ENCODE measurements around the gene NUP210L.

Gene NUP210L

GRCh38 chr1:154186852-154187501 is 32.1 kb upstream of the NUP210L start:
- TF ChIP-seq TRIM28 (IDR thresholded peaks at IDR 0.05; ENCODE audit: borderline replicate concordance, low read length) (peak; percentile 88), ZNF600 (tag by site-specific recombination; IDR thresholded peaks at IDR 0.05) (peak; percentile 14; the same call in 1 of the 2 replicates), SCRT2 (tag by site-specific recombination; IDR thresholded peaks at IDR 0.05) (peak; percentile 96), SCRT1 (tag by site-specific recombination; IDR thresholded peaks at IDR 0.05; ENCODE audit: borderline replicate concordance) (peak; percentile 97), ZNF211 (tag by site-specific recombination; IDR thresholded peaks at IDR 0.05; ENCODE audit: low read depth) (no peak), WT1 (tag by site-specific recombination; IDR thresholded peaks at IDR 0.05) (peak; percentile 83), OSR2 (tag by site-specific recombination; IDR thresholded peaks at IDR 0.05) (peak; percentile 53; the same call in 1 of the 2 replicates), SP7 (tag by site-specific recombination; IDR thresholded peaks at IDR 0.05) (0 out of 2 replicates have a peak, but pooled peaks have one; percentile 26), ZNF585B (tag by site-specific recombination; IDR thresholded peaks at IDR 0.05) (no peak), ELK4 (IDR thresholded peaks at IDR 0.05; ENCODE audit: borderline replicate concordance, low read depth, low read length) (no peak), ZBTB6 (tag by site-specific recombination; IDR thresholded peaks at IDR 0.05) (no peak), ZNF335 (tag by site-specific recombination; conservative IDR thresholded peaks at IDR 0.05) (0 out of 2 replicates have a peak, but pooled peaks have one; percentile 4), ZNF558 (tag by site-specific recombination; IDR thresholded peaks at IDR 0.05) (peak; percentile 61; the same call in 1 of the 2 replicates), PRDM10 (tag by site-specific recombination; IDR thresholded peaks at IDR 0.05) (0 out of 2 replicates have a peak, but pooled peaks have one; percentile 10), ZNF623 (tag by site-specific recombination; IDR thresholded peaks at IDR 0.05) (no peak), ZNF23 (tag by site-specific recombination; IDR thresholded peaks at IDR 0.05; ENCODE audit: borderline replicate concordance) (no peak)
- TF ChIP-seq, protein P1, sequence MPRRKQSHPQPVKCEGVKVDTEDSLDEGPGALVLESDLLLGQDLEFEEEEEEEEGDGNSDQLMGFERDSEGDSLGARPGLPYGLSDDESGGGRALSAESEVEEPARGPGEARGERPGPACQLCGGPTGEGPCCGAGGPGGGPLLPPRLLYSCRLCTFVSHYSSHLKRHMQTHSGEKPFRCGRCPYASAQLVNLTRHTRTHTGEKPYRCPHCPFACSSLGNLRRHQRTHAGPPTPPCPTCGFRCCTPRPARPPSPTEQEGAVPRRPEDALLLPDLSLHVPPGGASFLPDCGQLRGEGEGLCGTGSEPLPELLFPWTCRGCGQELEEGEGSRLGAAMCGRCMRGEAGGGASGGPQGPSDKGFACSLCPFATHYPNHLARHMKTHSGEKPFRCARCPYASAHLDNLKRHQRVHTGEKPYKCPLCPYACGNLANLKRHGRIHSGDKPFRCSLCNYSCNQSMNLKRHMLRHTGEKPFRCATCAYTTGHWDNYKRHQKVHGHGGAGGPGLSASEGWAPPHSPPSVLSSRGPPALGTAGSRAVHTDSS (tag by site-specific recombination; IDR thresholded peaks at IDR 0.05) = no peak

GRCh38 chr1:154186177-154186576 is 31.3 kb upstream of the NUP210L start:
- no peak overlapping the region for H3K4me3 ChIP-seq (ENCODE audit: low read depth, low read length)
- ChIA-PET CTCF (interaction anchor here (0.8 kb wide), 2 partner anchors 9 to 86 kb away, joined by 4 to 5 read pairs; partner anchors contain the start of gene HAX1), POLR2A (no interaction called here)
- H3K4me1 ChIP-seq (ENCODE audit: control insufficient read depth, insufficient read depth, low read length) = peaks cover 10% of the 10 kb centered on the region; the same call in 1 of the 2 replicates
- H3K36me3 ChIP-seq (ENCODE audit: control insufficient read depth in 2 of 2, insufficient read depth in 1 of 2, low read length in 2 of 2) = no peaks in the 10 kb centered on the region
- H3K9me3 ChIP-seq (ENCODE audit: control insufficient read depth, insufficient read depth, low read depth, low read length) = no peaks in the 10 kb centered on the region
- no peak overlapping the region for H3K27ac ChIP-seq (ENCODE audit: extremely low read depth, low read depth, low read length)
- TF ChIP-seq ZBTB48 (tag by site-specific recombination; IDR thresholded peaks at IDR 0.05) (peak; percentile 31; the same call in 1 of the 2 replicates), ZNF394 (tag by site-specific recombination; IDR thresholded peaks at IDR 0.05; ENCODE audit: borderline replicate concordance) (no peak), ZNF2 (tag by site-specific recombination; IDR thresholded peaks at IDR 0.05) (peak; percentile 59), ZNF654 (tag by site-specific recombination; IDR thresholded peaks at IDR 0.05; ENCODE audit: low read depth) (peak; percentile 82), SP2 (tag by site-specific recombination; IDR thresholded peaks at IDR 0.05) (no peak), ZBTB44 (tag by site-specific recombination; IDR thresholded peaks at IDR 0.05) (peak; percentile 27; the same call in 1 of the 2 replicates), ZNF549 (tag by site-specific recombination; IDR thresholded peaks at IDR 0.05) (no peak)
- TF ChIP-seq, protein P2, sequence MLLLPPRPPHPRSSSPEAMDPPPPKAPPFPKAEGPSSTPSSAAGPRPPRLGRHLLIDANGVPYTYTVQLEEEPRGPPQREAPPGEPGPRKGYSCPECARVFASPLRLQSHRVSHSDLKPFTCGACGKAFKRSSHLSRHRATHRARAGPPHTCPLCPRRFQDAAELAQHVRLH (tag by site-specific recombination; IDR thresholded peaks at IDR 0.05) = peak; percentile 81

More at GRCh38 chr1:154186852-154187501, 32.1 kb upstream of the NUP210L start:
- peaks cover 7% of the 10 kb centered on the region; the same call in 1 of the 2 replicates for H3K4me1 ChIP-seq (ENCODE audit: control insufficient read depth, insufficient read depth, low read length)
- no peak overlapping the region for H3K27ac ChIP-seq (ENCODE audit: extremely low read depth, low read depth, low read length)
- ChIA-PET CTCF (interaction anchor here (0.7 to 1.1 kb wide), 4 partner anchors 13 to 945 kb away, joined by 3 to 4 read pairs (median 4); no protein-coding TSS in a partner anchor), POLR2A (no interaction called here)
- no peak overlapping the region for H3K4me3 ChIP-seq (ENCODE audit: low read depth, low read length)
- H3K9me3 ChIP-seq (ENCODE audit: control insufficient read depth, insufficient read depth, low read depth, low read length) = no peaks in the 10 kb centered on the region
- no peaks in the 10 kb centered on the region for H3K36me3 ChIP-seq (ENCODE audit: control insufficient read depth in 2 of 2, insufficient read depth in 1 of 2, low read length in 2 of 2)
